Esophagus squamous epithelium (tissue), 5 donors: Measurements from ENCODE around the gene CMBL. TPM values are rescaled to one million over a fixed set of nuclear protein-coding genes. Genes with fewer than 3 reads are reported as not detected.

Experiments used
- DNase-seq: peaks from one replicate; lab custom pipeline; 2025; lab: John Stamatoyannopoulos, UW
- H3K27ac ChIP-seq, 4 donors: fragments of 200-600 bp; sonication (generic); one replicate each; pipeline ENCODE4 v1.5.1; 2016 to 2019; ENCODE audit warnings: mild to moderate bottlenecking in 1 of 4
- H3K27me3 ChIP-seq, 4 donors: fragments of 200-600 bp; sonication (generic); 1 replicate in 3 of 4; 2 replicates in 1 of 4; pipeline versions ENCODE4 v1.5.1 to v1.6.0; 2017 to 2021; ENCODE audit warnings: antibody characterized with exemption in 1 of 4
- H3K36me3 ChIP-seq, 3 donors: fragments of 200-600 bp; sonication (generic); one replicate each; pipeline ENCODE4 v1.5.1; 2016 to 2019
- H3K4me1 ChIP-seq, 3 donors: fragments of 200-600 bp; sonication (generic); one replicate each; pipeline ENCODE4 v1.5.1; 2017 to 2019
- H3K4me3 ChIP-seq, 4 donors: fragments of 200-600 bp; sonication (generic); 1 replicate in 3 of 4; 2 replicates in 1 of 4; pipeline ENCODE4 v1.5.1; 2016 to 2019; ENCODE audit warnings: mild to moderate bottlenecking in 2 of 4, moderate library complexity in 1 of 4
- H3K9me3 ChIP-seq, 3 donors: fragments of 200-600 bp; sonication (generic); one replicate each; pipeline ENCODE4 v1.5.1; 2016 to 2019
- CTCF ChIP-seq, 6 experiments: fragments of 450-650 bp in 4 of 6; fragments of 200-600 bp in 2 of 6; sonication (generic) in 2 of 6; IDR thresholded peaks; one replicate each; pipeline ENCODE4 v1.5.1; 2016 to 2019; ENCODE audit warnings: antibody characterized with exemption in 6 of 6, mild to moderate bottlenecking in 4 of 6, moderate library complexity in 4 of 6
- POLR2A ChIP-seq, 4 donors: fragments of 450-650 bp; IDR thresholded peaks; one replicate each; pipeline ENCODE4 v1.6.1; 2017; ENCODE audit warnings: antibody characterized with exemption in 4 of 4, mild to moderate bottlenecking in 4 of 4, moderate library complexity in 3 of 4
- WGBS, 2 donors: methylation state at CpG; one replicate each; pipeline ENCODE4 v1.1.5; 2018; 5-methylcytosine and 5-hydroxymethylcytosine counted together
- intact Hi-C: fragments of 100-400 bp; cut with DNase I; formaldehyde crosslinking; loops from one replicate; pipeline ENCODE4 v1.15.0; 2022
- total RNA-seq, 4 donors: library from RNA; depleted of rRNA; stranded (reverse); fragments of >200 nt; gene quantifications; one replicate each; pipeline ENCODE4 v1.1.0, GENCODE V29; 2016
- donor health status: DM: yes; HTN: yes; CAD: no.

The CMBL gene
- total RNA-seq, 4 donors from 2014 or later, result 1.1 to 2.1 (median 1.8) TPM

- H3K27ac ChIP-seq, result no peak overlapping the region
Observed at GRCh38 chr5:10306114-10306513, 1.6 kb downstream of the CMBL start.

GRCh38 chr5:10304932-10305331 is 2.8 kb downstream of the CMBL start:
- Histone ChIP-seq H3K27me3 (peaks cover 0 to 7% (median 0%) of the 10 kb centered on the region in 4 donors), H3K36me3 (no peaks in the 10 kb centered on the region), H3K4me3 (no peak overlapping the region), H3K27ac (no peak overlapping the region), H3K9me3 (no peaks in the 10 kb centered on the region), H3K4me1 (peaks cover 11 to 51% (median 13%) of the 10 kb centered on the region in 3 donors)
- intact Hi-C loops, result no loop called here
- no peak for TF ChIP-seq POLR2A (IDR thresholded peaks at IDR 0.05)
- TF ChIP-seq CTCF (IDR thresholded peaks at IDR 0.05), result no peak
- 86 to 94% methylated on average over 1 to 5 of the region's 5 CpGs for WGBS, 2 donors
- DNase-seq, result no peak

More at GRCh38 chr5:10306114-10306513, 1.6 kb downstream of the CMBL start:
- Histone ChIP-seq H3K27me3 (peaks cover 0 to 7% (median 0%) of the 10 kb centered on the region in 4 donors), H3K4me1 (peaks cover 11 to 57% (median 13%) of the 10 kb centered on the region in 3 donors), H3K36me3 (no peaks in the 10 kb centered on the region), H3K9me3 (no peaks in the 10 kb centered on the region), H3K4me3 (no peak overlapping the region)
- no peak for TF ChIP-seq POLR2A (IDR thresholded peaks at IDR 0.05)
- no peak for TF ChIP-seq CTCF (IDR thresholded peaks at IDR 0.05)
- no peak for DNase-seq
- 45 to 77% methylated on average over 5 of the region's 5 CpGs for WGBS, 2 donors
- intact Hi-C loops, result no loop called here

GRCh38 chr5:10303699-10304170 is 4.0 kb downstream of the CMBL start:
- Histone ChIP-seq H3K9me3 (no peaks in the 10 kb centered on the region), H3K36me3 (no peaks in the 10 kb centered on the region), H3K27ac (no peak overlapping the region), H3K4me3 (no peak overlapping the region), H3K4me1 (peaks cover 11 to 46% (median 13%) of the 10 kb centered on the region in 3 donors), H3K27me3 (peaks cover 0 to 4% (median 0%) of the 10 kb centered on the region in 4 donors)
- TF ChIP-seq POLR2A (IDR thresholded peaks at IDR 0.05), result no peak
- TF ChIP-seq CTCF (IDR thresholded peaks at IDR 0.05), result no peak
- WGBS, 2 donors, result 73 to 93% methylated on average over 5 of the region's 5 CpGs
- intact Hi-C loops, result no loop called here
- no peak for DNase-seq

GRCh38 chr5:10303201-10303600 is 4.5 kb downstream of the CMBL start:
- Histone ChIP-seq H3K4me3 (no peak overlapping the region), H3K9me3 (no peaks in the 10 kb centered on the region), H3K4me1 (peaks cover 11 to 44% (median 13%) of the 10 kb centered on the region in 3 donors), H3K27me3 (no peaks in the 10 kb centered on the region), H3K36me3 (no peaks in the 10 kb centered on the region), H3K27ac (peak overlapping the region in 1 of 4 donors; percentile 38)
- no peak for DNase-seq
- intact Hi-C loops, result no loop called here
- WGBS, 2 donors, result 61 to 91% methylated on average over 2 of the region's 2 CpGs
- TF ChIP-seq CTCF (IDR thresholded peaks at IDR 0.05) (no peak), POLR2A (IDR thresholded peaks at IDR 0.05) (no peak)

- TF ChIP-seq POLR2A (IDR thresholded peaks at IDR 0.05), result no peak
- H3K36me3 ChIP-seq, result no peaks in the 10 kb centered on the region
- H3K4me1 ChIP-seq, result peaks cover 9 to 33% (median 10%) of the 10 kb centered on the region in 3 donors
- peak overlapping the region in 1 of 4 donors; percentile 17 for H3K4me3 ChIP-seq
- no peak for DNase-seq
- H3K27me3 ChIP-seq, result no peaks in the 10 kb centered on the region
- WGBS, 2 donors, result 34 to 69% methylated on average over 6 to 9 of the region's 11 CpGs
- intact Hi-C loops, result no loop called here
- no peaks in the 10 kb centered on the region for H3K9me3 ChIP-seq
- H3K27ac ChIP-seq, result peak overlapping the region in 3 of 4 donors; percentile 32 to 53 (median 46)
Observed at GRCh38 chr5:10301842-10302610, 5.7 kb downstream of the CMBL start.
